Measurements from ENCODE around the gene CD320.

- TF ChIP-seq CTCF (IDR thresholded peaks at IDR 0.05) (no peak), POLR2A (IDR thresholded peaks at IDR 0.05) (no peak), POLR2AphosphoS5 (IDR thresholded peaks at IDR 0.05) (no peak), EP300 (IDR thresholded peaks at IDR 0.05) (no peak)
These were observed 12.5 kb upstream of the CD320 start for GRCh38 chr19:8320564-8321066.

Measured in sigmoid colon (tissue), 4 donors.